HUDEP-2 (cell line): ENCODE measurements around the gene N4BP2.
A peak's percentile ranks its signal among the peaks of the same experiment; 100 is the strongest.
"Not testable (repeated sequence)": the region's sequence is repeated elsewhere in the genome, so short reads cannot be mapped to it uniquely, and the experiment has no call there.

Experiments used
- DNase-seq, 76 experiments: peaks; one replicate each; lab custom pipeline; 2025; ENCODE audit not compliant: unreplicated experiment in 76 of 76; lab: John Stamatoyannopoulos, UW

Gene N4BP2

DNA sequence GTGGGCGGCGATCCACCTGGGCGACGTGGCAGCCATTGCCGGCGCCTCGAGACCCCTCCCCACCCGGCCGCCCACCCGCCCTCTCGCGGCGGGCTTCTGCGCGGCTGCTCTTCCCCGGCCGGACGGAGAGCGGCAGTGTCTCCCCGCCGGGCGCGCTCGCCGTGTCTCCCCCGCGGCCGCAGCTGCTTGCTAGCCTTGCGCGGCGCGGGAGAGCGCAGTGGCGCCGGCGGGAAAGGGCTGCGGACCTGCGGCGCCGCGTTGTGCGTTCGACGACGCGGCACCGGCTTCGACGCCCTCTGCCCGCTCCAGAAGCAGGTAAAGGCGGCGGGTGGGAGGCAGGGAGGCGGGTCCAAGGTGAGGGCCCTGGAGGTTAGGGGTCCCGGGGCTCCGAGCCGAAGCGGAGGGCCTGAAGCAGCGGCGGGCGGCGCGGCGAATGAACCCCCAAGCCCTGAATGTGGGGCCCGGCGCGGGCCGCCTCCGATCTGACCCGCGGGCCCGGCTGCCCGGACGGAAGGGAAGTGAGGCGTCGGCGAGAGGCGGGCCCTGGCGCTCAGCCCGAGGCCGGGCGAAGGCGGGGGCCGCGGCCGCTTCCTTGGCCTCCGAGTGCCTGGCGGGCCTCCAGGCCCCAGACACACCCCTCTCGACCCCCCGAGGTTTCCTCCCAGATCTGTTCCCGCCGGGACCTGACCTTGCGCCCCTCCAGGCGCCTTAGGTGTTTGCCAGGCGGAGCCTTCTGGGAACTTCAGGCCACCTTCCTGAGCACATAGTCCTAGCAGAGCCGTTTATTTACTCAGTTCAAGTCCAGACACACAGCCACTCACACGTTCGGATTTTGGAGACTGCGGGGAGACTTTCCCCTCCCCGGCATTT, at the start of gene N4BP2:
Gene N4BP2, plus strand, starts transcription at position 135 of the 870 bp plus-strand sequence. CDS start 40,491 bp downstream, outside the sequence.
- peak in 75 of 76 experiments; percentile 11 to 88 (median 68) for DNase-seq

DNA sequence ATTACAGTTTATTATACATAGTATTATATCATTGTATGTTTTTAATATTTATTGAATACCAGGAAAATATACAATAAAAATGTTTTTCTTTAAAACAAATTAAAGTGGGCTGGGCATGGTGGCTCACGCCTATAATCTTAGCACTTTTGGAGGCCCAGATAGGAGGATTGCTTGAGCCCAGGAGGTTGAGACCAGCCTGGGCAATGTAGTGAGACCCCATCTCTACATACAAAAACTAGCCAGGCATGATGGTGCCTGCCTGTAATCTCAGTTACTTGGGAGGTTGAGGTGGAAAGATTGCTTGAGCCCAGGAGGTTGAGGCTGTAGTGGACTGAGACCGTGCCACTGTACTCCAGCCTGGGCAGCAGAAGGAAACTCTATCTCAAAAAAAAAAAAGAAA, 40.6 kb upstream of the N4BP2 start:
- DNase-seq = no peak

DNA sequence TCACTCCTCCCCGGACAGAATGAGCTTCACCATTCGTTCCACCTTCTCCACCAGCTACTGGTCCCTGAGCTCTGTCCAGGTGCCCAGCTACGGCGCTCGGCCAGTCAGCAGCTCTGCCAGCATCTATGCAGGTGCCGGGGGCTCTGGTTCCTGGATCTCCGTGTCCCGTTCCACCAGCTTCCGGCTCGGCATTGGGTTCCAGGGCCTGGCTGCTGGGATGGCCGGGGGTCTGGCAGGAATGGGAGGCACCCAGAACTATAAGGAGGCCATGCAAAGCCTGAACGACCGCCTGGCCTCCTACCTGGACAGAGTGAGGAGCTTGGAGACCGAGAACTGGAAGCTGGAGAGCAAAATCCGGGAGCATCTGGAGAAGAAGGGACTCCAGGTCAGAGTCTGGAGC, 36.4 kb upstream of the N4BP2 start:
- no peak for DNase-seq

DNA sequence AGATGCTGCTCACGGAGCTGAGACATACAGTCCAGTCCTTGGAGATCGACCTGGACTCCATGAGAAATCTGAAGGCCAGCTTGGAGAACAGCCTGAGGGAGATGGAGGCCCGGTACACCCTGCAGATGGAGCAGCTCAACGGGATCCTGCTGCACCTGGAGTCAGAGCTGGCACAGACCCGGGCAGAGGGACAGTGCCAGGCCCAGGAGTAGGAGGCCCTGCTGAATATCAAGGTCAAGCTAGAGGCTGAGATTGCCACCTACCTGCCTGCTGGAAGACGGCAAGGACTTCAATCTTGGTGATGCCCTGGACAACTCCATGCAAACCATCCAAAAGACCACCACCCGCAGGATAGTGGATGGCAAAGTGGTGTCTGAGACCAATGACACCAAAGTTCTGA, 35.5 kb upstream of the N4BP2 start:
- DNase-seq = not testable (repeated sequence)

DNA sequence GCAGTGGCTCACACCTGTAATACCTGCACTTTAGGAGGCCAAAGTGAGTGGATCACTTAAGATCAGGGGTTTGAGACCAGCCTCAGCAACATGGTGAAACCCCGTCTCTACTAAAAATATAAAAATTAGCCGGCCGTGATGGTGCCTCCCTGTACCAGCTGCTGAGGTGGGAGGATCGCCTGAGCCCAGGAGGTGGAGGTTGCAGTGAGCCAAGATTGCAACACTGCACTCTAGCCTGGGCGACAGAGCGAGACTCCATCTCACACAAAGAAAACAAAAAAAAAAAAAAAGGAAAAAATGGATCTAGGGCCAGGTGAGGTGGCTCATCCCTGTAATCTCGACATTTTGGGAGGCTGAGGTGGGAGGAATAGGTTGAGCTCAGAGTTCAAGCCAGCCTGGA, 32.6 kb upstream of the N4BP2 start:
- DNase-seq = not testable (repeated sequence)

DNA sequence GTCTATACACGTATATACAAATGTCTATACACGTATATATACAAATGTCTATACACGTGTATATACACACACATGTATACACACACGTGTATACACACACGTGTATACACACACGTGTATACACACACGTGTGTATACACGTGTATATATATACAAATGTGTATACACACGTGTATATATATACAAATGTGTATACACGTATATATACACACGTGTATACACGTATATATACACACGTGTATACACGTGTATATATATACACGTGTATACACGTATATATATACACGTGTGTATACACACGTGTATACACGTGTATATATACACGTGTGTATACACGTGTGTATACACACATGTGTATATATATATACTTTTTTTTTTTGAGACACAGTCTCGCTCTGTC, 23.9 kb upstream of the N4BP2 start:
- no peak for DNase-seq

DNA sequence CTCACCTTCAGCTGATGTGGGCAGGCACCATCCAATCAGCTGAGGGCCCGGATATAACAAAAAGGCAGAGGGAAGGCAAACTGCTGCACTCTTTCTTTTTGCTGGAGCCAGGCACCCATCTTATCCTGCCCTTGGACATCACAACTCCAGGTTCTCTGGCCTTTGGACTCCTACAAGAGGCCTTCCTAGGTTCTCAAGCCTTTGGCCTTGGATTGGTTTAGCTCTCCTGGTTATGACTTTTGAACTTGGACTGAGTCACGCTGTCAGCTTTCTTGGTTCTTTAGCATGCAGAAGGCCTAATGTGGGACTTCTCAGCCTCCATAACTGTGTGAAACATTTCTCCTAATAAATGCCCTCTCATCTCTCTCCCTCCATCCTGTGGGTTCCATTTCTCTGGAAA, 23.0 kb upstream of the N4BP2 start:
- no peak for DNase-seq

DNA sequence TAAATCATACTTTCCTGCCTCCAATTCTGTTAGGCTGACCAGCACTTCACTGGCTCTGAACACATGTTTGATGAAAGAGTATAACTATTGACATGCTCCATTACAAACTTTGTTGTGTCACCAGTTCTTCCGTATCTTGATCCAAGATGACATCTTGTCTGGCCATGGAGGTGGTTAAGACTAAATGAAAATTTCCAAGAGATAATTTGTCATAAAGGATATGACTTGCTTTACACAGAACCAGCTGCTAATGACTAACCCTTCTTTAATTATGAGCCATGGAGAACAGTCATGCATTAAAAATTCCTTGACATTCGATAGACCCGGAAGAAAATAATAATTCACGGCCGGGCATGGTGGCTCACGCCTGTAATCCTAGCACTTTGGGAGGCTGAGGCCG, 17.7 kb upstream of the N4BP2 start:
- no peak for DNase-seq

DNA sequence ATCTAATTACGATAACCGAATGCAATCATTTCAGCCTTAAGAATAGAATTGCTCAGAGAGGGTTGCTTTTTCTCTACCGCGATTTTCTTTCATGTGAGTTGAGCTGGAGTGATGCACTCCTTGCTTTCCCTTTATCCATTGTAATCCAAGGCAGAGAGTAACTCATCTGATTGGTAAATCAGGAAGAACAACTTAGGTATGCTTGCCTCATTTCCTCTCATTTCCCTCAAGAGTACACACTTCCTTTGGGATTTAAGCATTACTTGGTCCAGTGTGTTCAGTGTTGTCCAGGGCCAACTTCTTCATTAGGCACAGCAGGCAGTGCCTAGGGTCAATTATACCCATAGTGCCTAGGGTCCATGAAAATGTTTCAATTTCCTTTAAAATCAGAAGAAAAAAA, 15.7 kb upstream of the N4BP2 start:
- DNase-seq = no peak

DNA sequence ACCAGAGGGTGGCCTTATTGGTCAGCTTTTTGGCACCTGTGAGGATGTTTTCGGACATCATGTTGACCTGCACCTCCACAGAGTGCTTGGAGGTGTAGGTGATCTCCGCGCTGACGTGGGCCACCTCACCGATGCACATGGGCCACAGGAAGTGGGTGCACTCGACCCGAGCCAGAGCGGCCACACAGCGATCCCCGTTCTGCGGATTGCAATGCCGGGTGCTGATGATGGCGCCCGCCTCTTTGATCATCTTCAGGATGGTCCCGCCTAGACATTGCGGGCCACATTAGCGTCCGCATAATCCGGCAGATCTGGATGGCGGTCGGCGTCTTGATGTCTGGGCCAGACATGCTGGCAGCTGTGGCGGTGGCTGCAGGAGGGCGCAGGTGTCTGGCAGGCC, 12.9 kb upstream of the N4BP2 start:
- no peak for DNase-seq

DNA sequence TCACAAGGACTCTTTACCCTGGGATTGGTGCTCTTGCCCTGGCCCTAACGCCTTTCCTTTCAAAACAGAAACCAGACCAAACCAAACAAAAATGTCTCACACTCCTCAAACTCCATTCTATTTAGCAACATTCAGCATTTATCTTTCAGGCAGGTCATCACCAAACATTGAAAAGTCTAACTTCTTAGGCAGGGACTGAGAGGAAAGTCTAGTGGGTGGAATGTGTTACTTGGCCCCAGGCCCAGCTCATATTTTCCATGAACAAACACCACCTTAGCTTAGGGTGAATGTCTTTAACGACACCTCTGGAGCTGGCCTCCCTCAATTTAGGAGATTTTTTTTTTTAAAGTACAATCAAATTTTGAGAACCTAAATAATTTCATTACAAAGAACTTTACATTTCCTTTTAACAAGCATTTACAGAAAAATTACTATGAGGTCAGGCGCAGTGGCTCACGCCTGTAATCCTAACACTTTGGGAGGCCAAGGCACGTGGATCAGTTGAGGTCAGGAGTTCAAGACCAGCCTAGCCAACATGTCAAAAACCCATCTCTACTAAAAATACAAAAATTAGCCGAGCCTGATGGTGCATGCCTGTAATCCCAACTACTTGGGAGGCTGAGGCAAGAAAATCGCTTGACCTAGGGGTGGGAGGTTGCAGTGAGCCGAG, 10.2 kb upstream of the N4BP2 start:
- DNase-seq = peak in 21 of 76 experiments; percentile 0 to 63 (median 14)

DNA sequence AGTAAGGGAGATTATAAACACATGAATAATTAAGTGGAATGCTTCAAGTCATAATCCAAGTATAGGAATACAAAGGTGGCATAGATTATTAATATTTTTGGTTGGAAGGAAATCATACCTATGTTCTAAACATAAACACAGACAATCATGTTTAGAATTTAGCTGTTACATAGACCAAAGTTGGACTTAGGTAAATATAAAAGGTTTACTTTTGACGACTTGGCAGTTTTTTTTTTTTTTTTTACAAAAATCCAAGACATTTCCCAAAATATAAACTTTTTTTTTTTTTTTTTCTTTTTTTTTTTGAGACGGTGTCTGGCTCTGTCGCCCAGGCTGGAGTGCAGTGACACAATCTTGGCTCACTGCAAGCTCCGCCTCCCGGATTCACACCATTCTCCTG, 3.5 kb upstream of the N4BP2 start:
- DNase-seq = no peak

DNA sequence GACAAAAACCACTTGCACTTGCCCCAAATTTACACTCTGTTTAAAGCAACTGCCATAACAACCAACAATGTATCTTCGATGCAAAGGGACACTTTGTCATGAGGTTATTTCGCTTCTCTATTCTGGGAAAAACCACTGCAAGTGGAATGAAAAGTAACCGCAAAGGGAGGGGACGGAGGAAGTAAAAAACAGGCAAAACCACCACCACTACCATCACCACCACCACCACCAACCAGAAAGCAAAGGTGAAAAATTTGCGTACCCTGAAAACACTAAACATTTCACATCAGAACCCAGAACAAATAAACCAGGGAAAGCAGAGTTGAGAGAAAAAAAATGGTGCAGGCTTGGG, 1.2 kb upstream of the N4BP2 start:
- DNase-seq = peak in 25 of 76 experiments; percentile 15 to 74 (median 47)

DNA sequence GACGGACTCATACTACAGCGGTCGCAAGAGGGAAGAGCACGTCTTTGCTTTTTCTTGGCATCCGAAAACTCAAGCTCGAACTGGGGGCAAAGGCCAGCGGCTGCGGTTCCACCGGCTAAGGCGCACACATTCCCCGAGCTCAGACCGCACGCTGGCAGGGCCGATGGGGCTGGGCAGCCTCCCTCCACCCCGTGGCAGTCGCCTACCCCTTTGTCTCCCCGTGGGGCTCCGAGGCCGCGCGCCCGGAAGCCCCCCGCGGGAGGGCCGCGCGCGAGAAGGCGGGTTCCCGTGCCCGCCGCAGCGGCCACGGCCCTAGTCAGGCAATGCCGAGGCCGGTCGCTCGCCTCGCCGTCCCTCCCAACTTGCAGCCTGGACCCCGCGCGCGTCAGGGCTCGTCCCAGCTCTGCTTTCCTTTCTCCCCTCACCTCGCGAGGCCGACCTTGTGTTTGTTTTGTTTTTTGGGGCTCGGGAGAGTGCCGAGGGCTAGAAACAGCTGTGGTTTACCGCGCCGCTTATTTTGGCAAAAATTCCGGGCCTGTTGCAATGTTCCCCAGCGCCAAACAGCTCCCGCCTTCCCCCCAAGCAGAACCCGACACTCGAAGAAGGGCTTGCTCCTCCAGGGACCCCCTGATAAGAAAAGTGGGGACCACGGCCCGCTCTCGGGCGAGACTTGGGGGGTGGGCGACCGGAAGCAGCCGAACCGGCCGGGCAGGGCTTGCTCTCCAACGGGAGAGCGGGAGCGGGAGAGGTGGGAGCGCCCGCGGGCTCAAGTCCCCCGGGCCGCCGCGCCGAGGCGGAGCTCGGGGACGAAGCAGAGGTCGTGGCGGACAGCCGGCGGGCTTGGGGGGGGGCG, 561 bp upstream of the N4BP2 start:
- DNase-seq = peak in 64 of 76 experiments; percentile 8 to 92 (median 56)

DNA sequence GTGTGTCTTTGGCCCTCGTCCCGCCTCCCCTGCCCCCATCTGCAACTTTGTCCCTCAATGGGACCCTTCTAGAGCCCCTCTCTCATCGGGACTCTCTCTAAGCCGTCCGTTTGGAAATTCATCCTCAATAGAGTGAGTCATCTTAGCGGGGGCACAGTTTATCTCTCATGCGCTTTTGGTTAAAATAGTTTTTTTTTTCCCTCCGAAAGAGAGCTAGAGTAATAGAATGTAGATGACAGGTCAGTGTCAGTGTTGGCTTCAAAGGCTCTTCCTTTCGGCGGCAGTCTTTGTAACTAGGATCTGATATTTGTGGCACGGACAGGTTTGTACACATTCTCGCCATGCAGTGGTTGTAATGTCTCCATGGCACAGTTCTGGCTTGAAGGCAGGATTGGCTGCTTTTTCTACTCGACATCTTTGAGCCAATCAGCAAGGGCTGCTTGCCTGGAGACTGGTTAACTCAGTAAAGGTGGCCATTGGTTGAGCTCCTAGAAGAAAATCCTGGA, 989 bp downstream of the N4BP2 start:
- DNase-seq = peak in 73 of 76 experiments; percentile 34 to 94 (median 78)

DNA sequence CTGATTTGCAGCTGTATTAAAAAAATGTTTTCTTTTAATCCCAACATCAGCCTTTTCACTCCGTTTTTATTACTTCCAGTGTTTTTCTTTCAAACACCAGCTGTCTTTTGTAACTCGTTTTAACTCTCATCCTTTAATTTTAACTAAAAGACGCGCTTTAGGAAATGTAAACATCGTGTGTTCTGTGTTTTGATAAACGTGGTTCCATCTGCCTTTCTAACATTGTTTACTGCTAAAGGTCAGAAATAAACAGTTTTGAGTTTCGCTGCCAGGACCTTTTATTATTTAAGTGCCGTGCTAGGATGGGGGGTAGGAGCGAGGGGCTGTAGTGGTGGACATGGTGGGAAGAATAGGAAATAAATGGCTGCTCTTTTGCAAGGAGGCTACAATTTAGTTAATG, 1.5 kb downstream of the N4BP2 start:
- DNase-seq = peak in 11 of 76 experiments; percentile 0 to 37 (median 9)

DNA sequence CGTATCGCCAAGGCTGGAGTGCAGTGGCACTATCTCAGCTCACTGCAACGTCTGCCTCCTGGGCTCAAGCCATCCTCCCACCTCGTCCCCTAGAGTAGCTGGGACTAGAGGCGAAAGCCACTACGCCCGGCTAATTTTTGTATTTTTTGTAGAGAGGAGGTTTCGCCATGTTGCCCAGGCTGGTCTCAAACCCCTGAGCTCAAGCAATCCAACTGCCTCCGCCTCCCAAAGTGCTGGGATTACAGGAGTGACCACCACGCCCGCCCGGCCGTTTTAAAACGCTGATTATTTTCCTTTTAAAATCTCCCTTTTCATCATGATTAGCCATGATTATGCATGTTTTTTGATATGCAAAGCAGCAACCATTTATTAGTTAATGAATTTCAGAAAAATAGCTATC, 2.2 kb downstream of the N4BP2 start:
- peak in 49 of 76 experiments; percentile 1 to 61 (median 12) for DNase-seq

DNA sequence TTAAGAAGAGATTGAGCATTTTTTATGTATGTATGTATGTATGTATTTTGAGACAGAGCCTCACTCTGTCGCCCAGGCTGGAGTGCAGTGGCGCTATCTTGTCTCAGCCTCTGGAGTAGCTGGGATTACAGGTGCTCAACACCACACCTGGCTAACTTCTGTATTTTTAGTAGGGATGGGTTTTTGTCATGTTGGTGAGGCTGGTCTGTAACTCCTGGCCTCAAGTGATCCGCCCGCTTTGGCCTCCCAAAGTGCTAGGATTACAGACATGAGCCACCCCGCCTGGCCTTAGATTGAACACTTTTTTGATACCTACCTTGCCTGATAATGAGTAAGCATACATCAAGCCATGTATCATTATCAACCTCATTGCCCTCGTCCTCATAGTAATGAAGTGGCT, 2.7 kb downstream of the N4BP2 start:
- peak in 6 of 76 experiments; percentile 1 to 32 (median 5) for DNase-seq

DNA sequence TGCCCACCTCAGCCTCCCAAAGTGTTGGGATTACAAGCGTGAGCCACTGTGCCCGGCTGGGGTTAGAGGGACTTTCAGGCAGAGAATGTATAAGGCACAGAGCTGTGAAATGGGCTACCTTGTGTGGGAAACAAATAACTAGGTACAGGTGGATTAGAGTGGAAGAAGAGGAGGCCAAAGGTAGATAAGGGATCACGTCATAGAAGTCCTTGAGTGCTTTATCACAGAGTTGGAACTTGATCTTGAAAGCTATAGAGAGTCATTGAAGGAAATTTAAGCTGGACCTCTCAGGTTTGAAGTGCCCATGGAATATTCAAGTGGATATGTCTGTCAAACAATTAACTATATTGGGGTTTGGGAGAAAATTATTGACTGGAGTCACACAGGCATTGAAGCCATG, 8.4 kb downstream of the N4BP2 start:
- no peak for DNase-seq

DNA sequence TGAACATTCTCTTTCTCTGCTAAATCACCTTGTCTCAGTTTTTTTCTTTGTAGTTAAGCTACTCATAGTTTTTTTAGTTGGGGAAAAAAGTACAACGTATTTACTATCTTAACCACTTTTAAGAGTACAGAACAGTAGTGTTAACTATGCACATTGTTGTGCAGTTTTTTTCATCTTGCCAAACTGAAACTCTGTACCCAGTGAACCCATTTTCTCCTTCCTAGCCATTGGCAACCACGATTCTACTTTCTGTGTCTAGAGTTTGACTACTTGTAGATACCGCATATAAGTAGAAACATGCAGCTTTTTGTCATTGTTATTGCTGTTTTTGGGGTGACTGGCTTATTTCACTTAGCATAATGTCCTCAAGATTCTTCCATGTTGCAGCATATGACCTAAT, 10.0 kb downstream of the N4BP2 start:
- DNase-seq = no peak

DNA sequence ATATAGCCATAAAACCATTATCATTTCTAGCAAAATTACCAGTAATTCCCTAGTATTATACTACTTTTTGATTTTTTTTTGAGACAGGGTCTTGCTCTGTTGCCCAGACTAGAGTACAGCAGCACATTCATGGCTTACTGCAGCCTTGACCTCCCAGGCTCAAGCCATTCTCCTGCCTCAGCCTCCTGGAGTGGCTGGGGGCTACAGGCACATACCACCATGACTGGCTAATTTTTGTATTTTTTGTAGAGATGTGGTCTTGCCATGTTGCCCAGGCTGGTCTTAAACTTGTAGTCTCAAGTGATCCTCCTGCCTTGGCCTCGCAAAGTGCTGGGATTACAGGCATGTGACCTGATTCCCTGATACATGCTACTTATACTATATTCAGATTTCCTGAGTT, 13.7 kb downstream of the N4BP2 start:
- DNase-seq = no peak
